Colonic mucosa (tissue), 4 donors: ENCODE results near the gene SYT14. TPM values are rescaled to one million over a fixed set of nuclear protein-coding genes. Genes with fewer than 3 reads are reported as not detected.
"Not testable (repeated sequence)": the region's sequence is repeated elsewhere in the genome, so short reads cannot be mapped to it uniquely, and the experiment has no call there.

ENCODE experiments used
- DNase-seq: peaks from one replicate; pipeline ENCODE4 v3.0.0-alpha.2; 2020
- H3K27ac ChIP-seq: fragments of 200-600 bp; one replicate; pipeline ENCODE4 v1.8.0; 2021
- H3K27me3 ChIP-seq: fragments of 200-600 bp; one replicate; pipeline ENCODE4 v1.8.0; 2021
- H3K36me3 ChIP-seq: fragments of 200-600 bp; one replicate; pipeline ENCODE4 v1.8.0; 2021
- H3K4me1 ChIP-seq: fragments of 200-600 bp; one replicate; pipeline ENCODE4 v1.8.0; 2021; ENCODE audit warnings: mild to moderate bottlenecking
- H3K4me3 ChIP-seq: fragments of 200-600 bp; one replicate; pipeline ENCODE4 v1.8.0; 2021
- H3K9ac ChIP-seq, 2 donors: one replicate each; pipeline ENCODE4 v1.7.0; 2013; ENCODE audit warnings: control low read depth in 2 of 2, low read depth in 2 of 2, low read length in 2 of 2
- H3K9me3 ChIP-seq: fragments of 200-600 bp; one replicate; pipeline ENCODE4 v1.8.0; 2021
- intact Hi-C: fragments of 100-400 bp; cut with DNase I; formaldehyde crosslinking; loops from one replicate; pipeline ENCODE4 v1.14.1; 2022
- total RNA-seq, 2 donors: library from RNA; stranded (reverse); fragmentation: NEBNext Ultra II Directional in 1 of 2; extraction: Animal tissue kit (Norgen Biotek cat#: 25700) in 1 of 2; gene quantifications; one replicate each; pipeline ENCODE4 v1.2.1, GENCODE V29; 2021
- TF ChIP-seq, protein P1 (sequence below): fragments of 200-600 bp; IDR thresholded peaks from one replicate; pipeline ENCODE4 v1.8.0; 2022; ENCODE audit warnings: antibody characterized with exemption, mild to moderate bottlenecking
- donor health status: healthy.
- donor health status: DM: no; HTN: no; CAD: no.
- donor health status: DM: no; HTN: no; CAD: no.

Gene SYT14
- total RNA-seq, 2 donors from 2014 or later: 0.03 to 0.07 TPM

DNA sequence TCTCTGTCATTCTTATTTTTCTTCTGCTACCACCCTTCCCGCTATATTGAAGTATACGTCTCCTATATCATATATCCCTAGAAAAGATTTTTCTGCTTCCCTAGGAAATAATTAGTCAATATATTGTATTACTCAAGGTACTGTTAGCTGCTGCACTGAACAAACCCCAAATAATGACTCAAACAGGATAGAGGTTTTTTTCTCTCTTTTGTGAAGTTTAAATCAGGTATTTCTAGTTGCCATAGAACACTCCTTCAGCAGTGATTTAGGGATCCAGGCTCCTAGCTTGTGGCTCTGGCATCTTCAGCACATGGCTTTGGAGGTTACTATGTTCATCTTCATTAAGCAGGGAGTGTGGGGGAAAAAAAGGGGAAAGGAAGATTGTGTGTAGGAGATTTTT lies 18.1 kb downstream of the SYT14 start:
- H3K4me3 ChIP-seq: no peak overlapping the region
- H3K9ac ChIP-seq: no peak overlapping the region
- H3K27ac ChIP-seq: no peak overlapping the region
- no peak for DNase-seq
- TF ChIP-seq, protein P1, sequence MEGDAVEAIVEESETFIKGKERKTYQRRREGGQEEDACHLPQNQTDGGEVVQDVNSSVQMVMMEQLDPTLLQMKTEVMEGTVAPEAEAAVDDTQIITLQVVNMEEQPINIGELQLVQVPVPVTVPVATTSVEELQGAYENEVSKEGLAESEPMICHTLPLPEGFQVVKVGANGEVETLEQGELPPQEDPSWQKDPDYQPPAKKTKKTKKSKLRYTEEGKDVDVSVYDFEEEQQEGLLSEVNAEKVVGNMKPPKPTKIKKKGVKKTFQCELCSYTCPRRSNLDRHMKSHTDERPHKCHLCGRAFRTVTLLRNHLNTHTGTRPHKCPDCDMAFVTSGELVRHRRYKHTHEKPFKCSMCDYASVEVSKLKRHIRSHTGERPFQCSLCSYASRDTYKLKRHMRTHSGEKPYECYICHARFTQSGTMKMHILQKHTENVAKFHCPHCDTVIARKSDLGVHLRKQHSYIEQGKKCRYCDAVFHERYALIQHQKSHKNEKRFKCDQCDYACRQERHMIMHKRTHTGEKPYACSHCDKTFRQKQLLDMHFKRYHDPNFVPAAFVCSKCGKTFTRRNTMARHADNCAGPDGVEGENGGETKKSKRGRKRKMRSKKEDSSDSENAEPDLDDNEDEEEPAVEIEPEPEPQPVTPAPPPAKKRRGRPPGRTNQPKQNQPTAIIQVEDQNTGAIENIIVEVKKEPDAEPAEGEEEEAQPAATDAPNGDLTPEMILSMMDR: no peak
- no peaks in the 10 kb centered on the region for H3K9me3 ChIP-seq
- no peaks in the 10 kb centered on the region for H3K4me1 ChIP-seq
- H3K36me3 ChIP-seq: no peaks in the 10 kb centered on the region
- H3K27me3 ChIP-seq: no peaks in the 10 kb centered on the region
- intact Hi-C loops: no loop called here

DNA sequence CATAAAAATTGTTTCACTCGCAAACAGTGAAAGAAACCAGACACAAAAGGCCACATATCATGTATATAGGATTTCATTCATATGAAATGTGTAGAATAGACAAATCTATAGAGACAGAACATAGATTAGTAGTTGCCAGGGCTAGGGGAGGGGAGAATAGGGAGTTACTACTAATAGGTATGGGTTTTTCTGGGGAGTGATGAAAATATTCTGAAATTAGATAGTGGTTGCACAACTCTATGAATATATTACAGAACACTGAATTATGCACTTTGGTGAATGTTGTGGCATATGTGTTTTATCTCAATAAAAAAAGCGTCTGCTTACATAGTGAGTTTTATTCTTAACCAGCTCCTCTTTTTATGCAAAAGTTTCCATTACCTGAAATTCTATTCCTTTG lies 21.6 kb downstream of the SYT14 start:
- DNase-seq: no peak
- no peaks in the 10 kb centered on the region for H3K4me1 ChIP-seq
- H3K9ac ChIP-seq: no peak overlapping the region
- no peaks in the 10 kb centered on the region for H3K9me3 ChIP-seq
- no peak overlapping the region for H3K27ac ChIP-seq
- H3K4me3 ChIP-seq: no peak overlapping the region
- no peaks in the 10 kb centered on the region for H3K36me3 ChIP-seq
- no peaks in the 10 kb centered on the region for H3K27me3 ChIP-seq
- TF ChIP-seq, protein P1: no peak
- intact Hi-C loops: no loop called here

DNA sequence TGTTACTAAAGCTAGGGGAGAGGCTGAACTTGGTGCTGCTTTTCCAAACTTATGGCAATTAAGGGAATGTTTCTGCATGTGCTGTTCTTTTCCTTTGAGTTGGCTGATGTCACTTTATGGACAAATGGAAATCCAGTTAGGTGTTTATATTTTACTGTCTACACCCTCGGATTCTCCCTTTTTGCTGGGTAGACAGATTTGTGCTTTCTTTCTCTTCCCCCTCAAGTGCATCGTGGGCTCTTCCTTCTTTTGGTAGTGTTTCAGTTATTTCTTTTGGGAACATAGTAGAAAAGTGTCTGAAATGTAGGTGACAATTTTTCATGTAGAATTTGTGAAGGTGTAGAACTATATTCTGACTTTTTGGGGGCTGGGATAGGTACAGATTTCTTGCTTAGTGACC lies 22.9 kb downstream of the SYT14 start:
- Histone ChIP-seq H3K4me1 (no peaks in the 10 kb centered on the region), H3K27me3 (no peaks in the 10 kb centered on the region), H3K4me3 (no peak overlapping the region), H3K9ac (no peak overlapping the region), H3K36me3 (no peaks in the 10 kb centered on the region), H3K9me3 (no peaks in the 10 kb centered on the region), H3K27ac (no peak overlapping the region)
- TF ChIP-seq, protein P1: no peak
- intact Hi-C loops: no loop called here
- DNase-seq: no peak

DNA sequence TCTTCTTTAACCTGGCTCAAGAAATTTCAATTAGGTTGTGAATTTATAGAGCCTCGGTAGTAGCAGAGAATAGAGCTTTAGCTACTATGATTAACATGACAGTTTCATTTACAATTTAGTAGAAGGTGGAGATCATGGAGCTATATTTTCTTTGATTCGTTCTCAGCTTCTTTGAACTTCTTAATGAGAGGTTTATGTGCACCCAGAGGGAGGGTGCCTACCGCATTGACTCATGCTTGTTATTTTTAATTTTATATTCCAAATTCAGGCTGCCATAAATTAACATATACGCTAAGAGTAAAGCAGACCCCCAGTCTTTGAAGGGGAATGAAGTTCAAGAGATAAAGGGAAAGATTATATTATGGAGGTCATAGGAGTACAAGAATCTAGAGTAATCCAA lies 24.4 kb downstream of the SYT14 start:
- intact Hi-C loops: no loop called here
- TF ChIP-seq, protein P1: no peak
- Histone ChIP-seq H3K36me3 (no peaks in the 10 kb centered on the region), H3K27ac (no peak overlapping the region), H3K4me3 (no peak overlapping the region), H3K27me3 (no peaks in the 10 kb centered on the region), H3K9me3 (no peaks in the 10 kb centered on the region), H3K9ac (no peak overlapping the region), H3K4me1 (no peaks in the 10 kb centered on the region)
- no peak for DNase-seq

DNA sequence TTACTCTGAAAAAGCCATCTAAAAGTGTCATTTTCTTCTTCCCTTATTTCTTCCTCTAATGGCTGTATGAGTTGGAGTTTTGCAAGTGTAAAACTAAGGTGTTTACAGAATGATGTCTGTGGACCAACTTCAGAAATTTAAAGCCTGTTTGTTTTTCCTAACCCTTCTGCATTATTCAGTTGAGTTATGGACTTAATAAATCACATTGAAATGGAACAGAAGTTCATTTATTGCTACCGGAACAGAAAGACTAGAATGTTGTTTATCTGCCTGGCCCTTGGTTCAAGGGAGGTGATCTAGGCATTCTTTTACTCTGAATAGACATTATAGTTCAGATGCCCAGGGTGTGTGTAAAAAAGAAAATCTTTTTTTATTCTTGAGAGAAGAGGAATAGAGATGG lies 24.8 kb downstream of the SYT14 start:
- intact Hi-C loops: no loop called here
- Histone ChIP-seq H3K4me1 (no peaks in the 10 kb centered on the region), H3K36me3 (no peaks in the 10 kb centered on the region), H3K9me3 (no peaks in the 10 kb centered on the region), H3K27me3 (no peaks in the 10 kb centered on the region), H3K4me3 (no peak overlapping the region), H3K27ac (no peak overlapping the region), H3K9ac (no peak overlapping the region)
- DNase-seq: no peak
- TF ChIP-seq, protein P1: no peak

DNA sequence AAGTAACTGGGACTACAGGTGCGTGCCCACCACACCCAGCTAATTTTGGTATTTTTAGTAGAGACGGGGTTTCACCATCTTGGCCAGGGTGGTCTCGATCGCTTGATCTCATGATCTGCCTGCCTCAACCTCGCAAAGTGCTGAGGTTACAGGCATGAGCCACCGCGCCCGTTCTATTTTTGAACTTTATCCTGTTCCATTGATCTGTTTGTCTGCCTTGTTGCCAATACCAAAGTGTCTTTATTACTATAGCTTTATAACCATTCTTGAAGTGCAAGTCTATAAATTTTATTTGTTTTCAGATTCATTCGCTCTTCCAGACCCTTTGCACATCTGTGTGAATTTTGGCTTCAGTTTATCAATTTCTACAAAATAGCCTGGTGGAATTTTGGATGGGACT lies 28.0 kb downstream of the SYT14 start:
- no peak overlapping the region for H3K4me3 ChIP-seq
- intact Hi-C loops: no loop called here
- H3K9me3 ChIP-seq: no peaks in the 10 kb centered on the region
- DNase-seq: no peak
- no peaks in the 10 kb centered on the region for H3K27me3 ChIP-seq
- no peaks in the 10 kb centered on the region for H3K36me3 ChIP-seq
- H3K4me1 ChIP-seq: no peaks in the 10 kb centered on the region
- H3K9ac ChIP-seq: no peak overlapping the region
- no peak overlapping the region for H3K27ac ChIP-seq
- TF ChIP-seq, protein P1: no peak

DNA sequence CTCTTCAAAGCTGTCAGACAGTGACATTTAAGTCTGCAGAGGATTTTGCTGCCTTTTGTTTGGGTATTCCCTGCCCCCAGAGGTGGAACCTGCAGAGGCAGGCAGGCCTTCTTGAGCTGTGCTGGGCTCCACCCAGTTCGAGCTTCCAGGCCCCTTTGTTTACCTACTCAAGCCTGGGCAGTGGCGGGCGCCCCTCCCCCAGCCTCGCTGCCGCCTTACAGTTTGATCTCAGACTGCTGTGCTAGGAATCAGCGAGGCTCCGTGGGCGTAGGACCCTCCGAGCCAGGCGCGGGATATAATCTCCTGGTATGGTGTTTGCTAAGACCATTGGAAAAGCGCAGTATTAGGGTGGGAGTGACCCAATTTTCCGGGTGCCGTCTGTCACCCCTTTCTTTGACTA lies 40.7 kb downstream of the SYT14 start:
- H3K36me3 ChIP-seq, intact Hi-C loops, H3K4me3 ChIP-seq: not testable (repeated sequence)

More for the DNA sequence above, 40.7 kb downstream of the SYT14 start:
- not testable (repeated sequence) for H3K9ac ChIP-seq, H3K27ac ChIP-seq, H3K27me3 ChIP-seq, DNase-seq, H3K4me1 ChIP-seq, H3K9me3 ChIP-seq
